Measurements from ENCODE around the gene ZNF492.
"Not testable (repeated sequence)": the region's sequence is repeated elsewhere in the genome, so short reads cannot be mapped to it uniquely, and the experiment has no call there.

The ZNF492 gene

DNA sequence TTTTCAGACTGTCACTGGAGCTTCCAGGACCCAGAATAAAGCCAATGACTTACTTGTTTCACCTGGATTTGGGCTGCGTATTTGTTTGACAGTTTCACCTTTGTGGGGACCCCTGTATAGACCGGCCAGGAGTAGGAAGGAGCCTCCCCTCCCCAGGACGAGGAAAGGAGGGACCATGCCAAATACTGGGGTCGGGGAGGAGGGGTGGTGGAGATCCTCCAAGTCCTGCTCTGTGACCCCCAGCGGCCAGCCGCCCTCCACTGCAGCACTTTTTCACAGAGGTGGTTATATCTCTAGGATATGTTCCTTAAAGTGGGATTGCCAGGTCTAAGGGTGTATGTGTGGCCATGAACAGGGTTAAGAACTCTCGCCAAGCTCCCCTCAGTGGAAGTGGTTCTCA lies 25.7 kb upstream of the ZNF492 start:
- TF ChIP-seq, protein P1, sequence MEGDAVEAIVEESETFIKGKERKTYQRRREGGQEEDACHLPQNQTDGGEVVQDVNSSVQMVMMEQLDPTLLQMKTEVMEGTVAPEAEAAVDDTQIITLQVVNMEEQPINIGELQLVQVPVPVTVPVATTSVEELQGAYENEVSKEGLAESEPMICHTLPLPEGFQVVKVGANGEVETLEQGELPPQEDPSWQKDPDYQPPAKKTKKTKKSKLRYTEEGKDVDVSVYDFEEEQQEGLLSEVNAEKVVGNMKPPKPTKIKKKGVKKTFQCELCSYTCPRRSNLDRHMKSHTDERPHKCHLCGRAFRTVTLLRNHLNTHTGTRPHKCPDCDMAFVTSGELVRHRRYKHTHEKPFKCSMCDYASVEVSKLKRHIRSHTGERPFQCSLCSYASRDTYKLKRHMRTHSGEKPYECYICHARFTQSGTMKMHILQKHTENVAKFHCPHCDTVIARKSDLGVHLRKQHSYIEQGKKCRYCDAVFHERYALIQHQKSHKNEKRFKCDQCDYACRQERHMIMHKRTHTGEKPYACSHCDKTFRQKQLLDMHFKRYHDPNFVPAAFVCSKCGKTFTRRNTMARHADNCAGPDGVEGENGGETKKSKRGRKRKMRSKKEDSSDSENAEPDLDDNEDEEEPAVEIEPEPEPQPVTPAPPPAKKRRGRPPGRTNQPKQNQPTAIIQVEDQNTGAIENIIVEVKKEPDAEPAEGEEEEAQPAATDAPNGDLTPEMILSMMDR (IDR thresholded peaks at IDR 0.05; ENCODE audit: low read depth, low read length) = no peak
- DNase-seq (ENCODE audit: extremely low read depth, low read depth) = no peak

DNA sequence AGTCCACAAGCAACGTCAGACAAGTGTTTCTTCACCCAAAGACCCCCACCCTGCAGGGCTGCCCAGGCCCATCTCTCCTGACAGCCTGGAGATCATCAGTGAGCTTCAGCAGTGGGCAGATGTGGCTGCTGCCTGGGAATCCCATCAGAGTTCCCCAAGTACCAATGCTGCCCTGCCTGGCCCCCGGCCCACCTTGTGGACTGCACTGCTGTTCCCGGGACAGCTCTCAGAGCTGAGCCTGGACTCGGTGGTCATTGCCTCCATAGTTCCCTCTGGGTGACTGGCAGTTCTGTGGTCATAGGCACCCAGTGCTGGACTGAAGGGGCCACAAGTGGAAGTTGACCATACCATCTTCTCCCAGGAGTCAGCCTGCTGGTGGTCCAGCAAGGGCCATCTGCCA lies 24.5 kb upstream of the ZNF492 start:
- DNase-seq (ENCODE audit: extremely low read depth, low read depth) = no peak
- TF ChIP-seq, protein P1 (IDR thresholded peaks at IDR 0.05; ENCODE audit: low read depth, low read length) = no peak

DNA sequence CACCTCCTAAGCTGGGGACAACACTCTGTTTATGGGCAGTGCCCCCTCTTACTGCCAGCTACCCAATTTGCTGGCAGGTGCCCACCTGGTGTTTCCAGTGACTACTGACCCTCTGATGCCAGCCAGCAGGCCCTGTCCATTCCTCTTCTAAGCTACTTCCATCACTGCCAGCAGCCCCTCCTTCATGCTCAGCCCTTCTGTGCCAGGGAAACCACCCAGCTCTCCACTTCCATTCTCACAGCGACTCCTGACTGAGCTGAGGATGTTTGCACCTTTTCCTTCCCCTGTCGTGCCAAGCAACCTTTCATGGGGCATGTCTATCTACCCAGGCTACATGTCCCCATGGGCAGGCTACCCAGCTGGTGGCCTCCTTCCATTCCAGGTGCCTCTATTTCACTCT lies 24.0 kb upstream of the ZNF492 start:
- TF ChIP-seq, protein P1 (IDR thresholded peaks at IDR 0.05; ENCODE audit: low read depth, low read length) = no peak
- no peak for DNase-seq (ENCODE audit: extremely low read depth, low read depth)

DNA sequence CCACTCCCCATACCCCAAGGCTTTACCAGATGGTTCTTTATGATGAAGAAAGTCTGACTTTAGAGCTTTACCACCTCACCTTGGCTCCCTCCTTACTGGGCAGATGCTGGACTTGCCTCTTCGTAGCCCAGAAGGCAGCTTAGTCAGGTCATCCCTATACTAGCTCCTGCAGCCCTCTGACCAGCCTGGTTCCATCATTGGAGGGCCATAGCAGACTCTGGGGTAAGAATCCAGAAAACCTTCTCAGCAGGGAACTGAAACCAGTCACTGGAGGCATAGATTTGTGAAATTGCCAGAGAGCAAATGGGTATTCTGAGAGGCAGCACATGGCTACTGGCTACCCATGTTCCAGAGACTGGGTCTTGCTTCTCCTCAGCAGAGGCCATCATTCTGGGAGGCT lies 21.8 kb upstream of the ZNF492 start:
- DNase-seq (ENCODE audit: extremely low read depth, low read depth) = no peak
- TF ChIP-seq, protein P1 (IDR thresholded peaks at IDR 0.05; ENCODE audit: low read depth, low read length) = no peak

DNA sequence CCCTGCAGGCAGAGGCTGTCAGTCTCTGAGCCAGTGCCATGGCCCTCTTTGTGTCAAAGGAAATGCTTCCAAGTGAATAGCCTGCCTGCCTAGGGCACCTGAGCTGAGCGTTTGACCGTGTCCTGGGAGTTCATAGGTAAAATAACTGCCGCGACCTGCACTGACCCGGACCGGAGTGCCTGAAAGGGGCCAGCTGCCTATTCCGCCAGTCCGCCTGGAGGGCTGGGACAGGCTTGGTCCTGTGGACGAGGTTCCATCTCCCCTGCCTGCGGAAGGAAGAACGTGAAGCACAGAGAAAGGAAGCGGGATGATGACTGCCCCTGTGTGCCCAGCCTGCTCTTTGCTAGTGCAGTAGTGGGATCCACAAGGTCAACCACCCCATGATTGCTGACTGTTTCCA lies 17.5 kb upstream of the ZNF492 start:
- no peak for DNase-seq (ENCODE audit: extremely low read depth, low read depth)
- TF ChIP-seq, protein P1 (IDR thresholded peaks at IDR 0.05; ENCODE audit: low read depth, low read length) = no peak

DNA sequence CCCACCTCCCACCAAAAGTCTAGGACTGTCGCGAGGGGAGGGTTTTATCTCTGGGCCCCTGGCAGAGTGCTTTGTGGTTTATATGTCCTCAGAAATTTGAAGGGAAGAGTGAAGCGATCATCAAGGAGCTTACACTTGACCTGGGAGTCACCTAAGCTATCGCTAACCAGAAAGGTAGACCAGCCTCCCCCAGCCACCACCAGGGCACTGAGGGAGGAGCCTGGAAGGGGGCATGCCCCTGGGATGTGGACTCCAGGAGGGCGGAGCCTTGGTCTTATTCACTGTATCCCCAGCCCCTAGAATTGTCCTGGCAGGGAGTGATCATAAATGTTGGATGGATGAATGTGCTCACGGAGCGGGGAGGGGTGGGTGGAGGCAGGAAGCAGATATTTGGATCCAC lies 16.9 kb upstream of the ZNF492 start:
- not testable (repeated sequence) for DNase-seq (ENCODE audit: extremely low read depth, low read depth)

DNA sequence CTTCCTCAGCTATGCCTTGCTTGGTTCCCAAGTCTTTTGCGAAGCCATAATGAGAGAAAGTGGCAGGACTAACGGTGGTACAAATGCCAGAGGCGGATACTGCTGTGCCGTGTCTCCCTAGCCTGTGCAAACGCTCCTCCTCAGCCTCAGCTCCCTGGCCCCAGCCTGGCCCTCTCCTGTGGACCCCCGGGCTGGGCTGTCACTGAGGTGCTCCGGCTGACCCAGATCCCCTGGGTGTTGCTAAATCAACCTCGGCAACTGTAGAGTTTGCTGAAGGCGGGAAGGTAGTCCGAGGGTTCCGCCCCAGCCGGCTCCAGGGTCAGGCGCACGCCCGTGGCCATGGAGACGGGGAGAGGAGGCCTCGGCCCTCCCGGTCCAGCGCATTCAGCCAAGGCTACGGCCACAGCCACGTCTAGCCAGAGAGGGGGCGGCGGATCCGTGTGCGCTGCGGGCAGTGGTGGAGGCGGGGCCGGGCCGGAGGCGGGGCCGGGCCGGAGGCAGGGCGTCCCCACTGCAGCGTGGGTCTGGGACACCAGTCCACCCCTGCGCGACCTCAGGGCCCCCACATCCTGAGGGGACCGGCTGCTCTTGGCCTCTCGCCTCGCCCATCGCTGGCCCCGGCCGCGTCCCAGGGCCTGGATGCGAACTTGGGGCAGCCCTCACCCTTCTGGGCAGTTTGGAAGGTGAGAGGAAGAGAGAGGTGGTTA lies 16.4 kb upstream of the ZNF492 start:
- no peak for DNase-seq (ENCODE audit: extremely low read depth, low read depth)
- TF ChIP-seq, protein P1 (IDR thresholded peaks at IDR 0.05; ENCODE audit: low read depth, low read length) = no peak

DNA sequence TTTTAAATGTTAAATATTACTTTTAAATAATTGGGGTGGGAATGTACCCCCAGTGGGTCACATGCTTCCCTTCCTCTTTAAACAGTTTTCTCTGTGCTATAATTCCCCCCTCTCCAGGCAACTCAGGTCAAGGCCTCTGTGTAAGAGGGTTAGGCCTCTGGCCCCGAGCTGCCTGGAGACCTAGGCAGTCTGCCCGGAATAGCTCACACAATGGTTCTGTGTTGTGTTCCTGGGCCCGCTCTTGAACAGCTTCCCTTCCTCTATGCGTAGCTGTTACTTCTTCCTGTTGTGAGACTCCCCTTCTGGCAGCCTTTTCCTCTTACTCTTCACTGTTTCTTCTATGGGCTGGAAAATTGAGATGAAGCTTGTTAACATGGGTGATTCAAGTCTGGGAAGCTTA lies 14.8 kb upstream of the ZNF492 start:
- TF ChIP-seq, protein P1 (IDR thresholded peaks at IDR 0.05; ENCODE audit: low read depth, low read length) = no peak
- no peak for DNase-seq (ENCODE audit: extremely low read depth, low read depth)

All from AG09319 (cell line).